GM12874 (cell line): ENCODE results near the gene AQR.

Experiments
- CTCF ChIP-seq: IDR thresholded peaks from 2 replicates; pipeline ENCODE4 v1.5.1; 2011; ENCODE audit warnings: low read depth, mild to moderate bottlenecking, control low read depth, low read length, moderate library complexity; ENCODE audit not compliant: insufficient read depth

Gene AQR

GRCh38 chr15:34927726-34928125 is 41.8 kb downstream of the AQR start:
- no peak for TF ChIP-seq CTCF

GRCh38 chr15:34914317-34914716 is 55.2 kb downstream of the AQR start:
- no peak for TF ChIP-seq CTCF

GRCh38 chr15:34905047-34905446 is 64.5 kb downstream of the AQR start:
- no peak for TF ChIP-seq CTCF

- TF ChIP-seq CTCF, result no peak
These were observed 65.0 kb downstream of the AQR start for GRCh38 chr15:34904527-34904926.

GRCh38 chr15:34900748-34901147 is 68.8 kb downstream of the AQR start:
- TF ChIP-seq CTCF, result no peak

- TF ChIP-seq CTCF, result no peak
These were observed 73.4 kb downstream of the AQR start for GRCh38 chr15:34896183-34896582.

- no peak for TF ChIP-seq CTCF
These were observed 75.6 kb downstream of the AQR start for GRCh38 chr15:34893967-34894366.
